SH-SY5Y (cell line): ENCODE data around the gene PLCG2.

Experiments
- GATA2 ChIP-seq: IDR thresholded peaks from 2 replicates; pipeline ENCODE4 v1.6.1; 2011; ENCODE audit warnings: mild to moderate bottlenecking, low read depth, low read length
- GATA3 ChIP-seq: IDR thresholded peaks from 2 replicates; pipeline ENCODE4 v1.6.1; 2011; ENCODE audit warnings: low read depth, mild to moderate bottlenecking, low read length, moderate library complexity

GRCh38 chr16:81848306-81848853 is 69.3 kb downstream of the PLCG2 start:
- TF ChIP-seq GATA3 (no peak), GATA2 (no peak)
